Measurements from ENCODE around the gene MYO16.

MYO16 gene

DNA sequence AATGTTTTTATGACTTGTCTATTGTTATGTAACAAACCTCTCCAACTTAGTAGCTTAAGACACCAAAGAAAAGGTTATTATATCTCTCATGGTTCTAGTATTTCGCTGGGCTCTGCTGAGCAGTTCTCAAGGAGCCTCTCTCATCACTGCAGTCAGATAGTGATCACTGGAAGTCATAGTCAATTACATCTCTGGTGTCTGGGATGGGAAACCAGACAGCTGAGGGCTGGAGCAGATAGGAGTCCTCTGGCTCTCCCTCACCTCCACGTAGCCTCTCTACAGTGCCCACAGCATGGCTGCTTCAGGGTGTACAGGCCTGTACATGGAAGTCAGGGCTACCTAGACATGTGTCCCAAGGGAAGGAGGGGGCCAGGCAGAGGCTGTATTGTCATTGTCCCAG is 507.5 kb downstream of the MYO16 start:
- no peak overlapping the region for H3K27ac ChIP-seq (ENCODE audit: low read length)
- H3K27me3 ChIP-seq (ENCODE audit: control insufficient read depth in 1 of 2, insufficient read depth in 2 of 2, low read length in 2 of 2): peaks cover 0 to 14% of the 10 kb centered on the region in 2 donors
- H3K9ac ChIP-seq (ENCODE audit: low read length in 2 of 2): no peak overlapping the region
- H3K4me1 ChIP-seq (ENCODE audit: control insufficient read depth, insufficient read depth, low read length): peaks cover 2% of the 10 kb centered on the region
- H3K4me3 ChIP-seq (ENCODE audit: low read length in 2 of 2): no peak overlapping the region
- H3K9me3 ChIP-seq (ENCODE audit: control insufficient read depth in 2 of 2, low read length in 2 of 2): no peaks in the 10 kb centered on the region
- no peaks in the 10 kb centered on the region for H3K36me3 ChIP-seq (ENCODE audit: control insufficient read depth in 2 of 2, insufficient read depth in 2 of 2, low read length in 2 of 2)

DNA sequence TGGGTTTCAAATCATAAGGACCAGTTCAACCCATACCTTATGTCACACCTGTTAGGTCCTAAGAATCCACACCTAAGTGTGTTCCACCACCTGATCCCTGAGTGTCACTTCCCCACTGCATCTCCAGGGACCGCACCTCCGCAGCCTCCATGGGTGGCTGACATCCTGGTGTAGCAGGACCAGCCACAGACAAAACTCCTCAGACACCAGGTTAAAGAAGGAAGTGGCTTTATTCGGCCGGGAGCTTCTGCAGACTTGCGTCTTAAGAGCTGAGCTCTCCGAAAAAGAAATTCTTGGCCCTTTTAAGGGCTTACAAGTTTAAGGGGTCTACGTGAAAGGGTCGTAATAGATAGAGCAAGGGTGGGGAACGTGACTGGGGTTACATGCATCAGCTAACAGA is 509.9 kb downstream of the MYO16 start:
- H3K9me3 ChIP-seq (ENCODE audit: control insufficient read depth in 2 of 2, low read length in 2 of 2): no peaks in the 10 kb centered on the region

DNA sequence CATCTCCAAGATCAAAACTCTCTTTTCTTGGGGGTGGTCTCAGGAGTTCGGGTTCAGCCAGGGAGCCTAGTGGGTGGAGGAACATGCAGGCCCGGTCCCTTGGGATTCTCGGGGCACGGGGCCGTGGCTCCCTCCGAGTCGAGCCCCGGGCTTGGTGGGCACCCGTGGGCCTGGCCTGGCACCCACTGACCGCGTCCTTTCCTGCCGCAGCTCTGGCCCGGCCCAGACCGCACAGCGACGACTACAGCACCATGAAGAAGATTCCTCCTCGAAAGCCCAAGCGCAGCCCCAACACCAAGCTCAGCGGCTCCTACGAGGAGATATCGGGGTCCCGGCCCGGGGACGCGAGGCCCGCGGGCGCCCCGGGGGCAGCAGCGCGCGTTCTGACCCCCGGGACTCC is 510.6 kb downstream of the MYO16 start:
- Histone ChIP-seq H3K4me1 (ENCODE audit: control insufficient read depth, insufficient read depth, low read length) (no peaks in the 10 kb centered on the region), H3K9me3 (ENCODE audit: control insufficient read depth in 2 of 2, low read length in 2 of 2) (no peaks in the 10 kb centered on the region), H3K4me3 (ENCODE audit: low read length in 2 of 2) (peak overlapping the region in 1 of 2 donors; percentile 52), H3K27me3 (ENCODE audit: control insufficient read depth in 1 of 2, insufficient read depth in 2 of 2, low read length in 2 of 2) (peaks cover 0 to 14% of the 10 kb centered on the region in 2 donors), H3K27ac (ENCODE audit: low read length) (no peak overlapping the region), H3K9ac (ENCODE audit: low read length in 2 of 2) (no peak overlapping the region), H3K36me3 (ENCODE audit: control insufficient read depth in 2 of 2, insufficient read depth in 2 of 2, low read length in 2 of 2) (no peaks in the 10 kb centered on the region)

More for the DNA sequence above, 509.9 kb downstream of the MYO16 start:
- H3K9ac ChIP-seq (ENCODE audit: low read length in 2 of 2): no peak overlapping the region
- H3K27me3 ChIP-seq (ENCODE audit: control insufficient read depth in 1 of 2, insufficient read depth in 2 of 2, low read length in 2 of 2): peaks cover 0 to 14% of the 10 kb centered on the region in 2 donors
- H3K4me3 ChIP-seq (ENCODE audit: low read length in 2 of 2): no peak overlapping the region
- H3K36me3 ChIP-seq (ENCODE audit: control insufficient read depth in 2 of 2, insufficient read depth in 2 of 2, low read length in 2 of 2): no peaks in the 10 kb centered on the region
- no peaks in the 10 kb centered on the region for H3K4me1 ChIP-seq (ENCODE audit: control insufficient read depth, insufficient read depth, low read length)
- no peak overlapping the region for H3K27ac ChIP-seq (ENCODE audit: low read length)

DNA sequence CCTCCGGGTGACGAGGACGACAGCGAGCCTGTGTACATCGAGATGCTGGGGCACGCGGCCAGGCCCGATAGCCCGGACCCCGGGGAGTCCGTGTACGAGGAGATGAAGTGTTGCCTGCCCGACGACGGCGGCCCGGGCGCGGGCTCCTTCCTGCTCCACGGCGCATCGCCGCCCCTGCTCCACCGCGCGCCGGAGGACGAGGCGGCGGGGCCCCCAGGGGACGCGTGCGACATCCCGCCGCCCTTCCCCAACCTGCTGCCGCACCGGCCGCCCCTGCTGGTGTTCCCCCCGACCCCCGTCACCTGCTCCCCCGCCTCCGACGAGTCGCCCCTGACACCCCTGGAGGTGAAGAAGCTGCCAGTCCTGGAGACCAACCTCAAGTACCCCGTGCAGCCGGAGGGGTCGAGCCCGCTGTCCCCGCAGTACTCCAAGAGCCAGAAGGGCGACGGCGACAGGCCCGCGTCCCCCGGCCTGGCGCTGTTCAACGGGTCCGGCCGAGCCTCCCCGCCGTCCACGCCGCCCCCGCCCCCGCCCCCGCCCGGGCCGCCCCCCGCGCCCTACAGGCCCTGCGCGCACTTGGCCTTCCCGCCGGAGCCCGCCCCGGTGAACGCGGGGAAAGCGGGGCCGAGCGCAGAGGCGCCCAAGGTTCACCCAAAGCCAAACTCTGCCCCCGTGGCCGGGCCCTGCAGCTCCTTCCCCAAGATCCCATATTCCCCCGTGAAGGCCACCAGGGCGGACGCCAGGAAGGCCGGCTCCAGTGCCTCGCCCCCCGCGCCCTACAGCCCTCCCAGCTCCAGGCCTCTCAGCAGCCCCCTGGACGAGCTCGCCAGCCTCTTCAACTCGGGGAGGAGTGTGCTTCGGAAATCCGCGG is 511.3 kb downstream of the MYO16 start:
- H3K9ac ChIP-seq (ENCODE audit: low read length in 2 of 2): no peak overlapping the region
- no peaks in the 10 kb centered on the region for H3K9me3 ChIP-seq (ENCODE audit: control insufficient read depth in 2 of 2, low read length in 2 of 2)
- H3K4me3 ChIP-seq (ENCODE audit: low read length in 2 of 2): peak overlapping the region; percentile 11 to 52
- H3K27me3 ChIP-seq (ENCODE audit: control insufficient read depth in 1 of 2, insufficient read depth in 2 of 2, low read length in 2 of 2): peaks cover 0 to 14% of the 10 kb centered on the region in 2 donors
- H3K27ac ChIP-seq (ENCODE audit: low read length): no peak overlapping the region
- H3K4me1 ChIP-seq (ENCODE audit: control insufficient read depth, insufficient read depth, low read length): no peaks in the 10 kb centered on the region
- no peaks in the 10 kb centered on the region for H3K36me3 ChIP-seq (ENCODE audit: control insufficient read depth in 2 of 2, insufficient read depth in 2 of 2, low read length in 2 of 2)

DNA sequence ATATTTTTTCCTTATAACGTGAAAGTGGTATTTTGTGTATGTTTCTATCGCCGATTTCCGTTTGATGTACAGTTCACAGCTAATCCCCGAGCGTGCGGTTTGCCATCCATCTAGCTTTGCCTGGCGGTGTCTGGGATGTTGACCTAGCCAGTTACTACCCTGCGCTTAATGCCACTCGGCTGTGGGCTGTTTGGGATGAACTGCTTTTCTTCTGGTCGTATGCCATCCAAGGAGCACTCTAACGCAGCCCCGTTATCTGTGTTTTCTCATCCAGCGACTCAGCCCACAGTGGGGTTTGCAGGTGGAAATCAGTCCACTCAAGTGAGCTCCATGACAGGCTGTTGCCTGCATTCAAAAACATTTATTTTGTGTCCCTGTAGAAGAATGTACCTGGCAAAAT is 512.3 kb downstream of the MYO16 start:
- Histone ChIP-seq H3K4me3 (ENCODE audit: low read length in 2 of 2) (no peak overlapping the region), H3K27me3 (ENCODE audit: control insufficient read depth in 1 of 2, insufficient read depth in 2 of 2, low read length in 2 of 2) (peaks cover 0 to 14% of the 10 kb centered on the region in 2 donors), H3K9me3 (ENCODE audit: control insufficient read depth in 2 of 2, low read length in 2 of 2) (no peaks in the 10 kb centered on the region), H3K27ac (ENCODE audit: low read length) (no peak overlapping the region), H3K36me3 (ENCODE audit: control insufficient read depth in 2 of 2, insufficient read depth in 2 of 2, low read length in 2 of 2) (no peaks in the 10 kb centered on the region), H3K4me1 (ENCODE audit: control insufficient read depth, insufficient read depth, low read length) (no peaks in the 10 kb centered on the region), H3K9ac (ENCODE audit: low read length in 2 of 2) (no peak overlapping the region)

DNA sequence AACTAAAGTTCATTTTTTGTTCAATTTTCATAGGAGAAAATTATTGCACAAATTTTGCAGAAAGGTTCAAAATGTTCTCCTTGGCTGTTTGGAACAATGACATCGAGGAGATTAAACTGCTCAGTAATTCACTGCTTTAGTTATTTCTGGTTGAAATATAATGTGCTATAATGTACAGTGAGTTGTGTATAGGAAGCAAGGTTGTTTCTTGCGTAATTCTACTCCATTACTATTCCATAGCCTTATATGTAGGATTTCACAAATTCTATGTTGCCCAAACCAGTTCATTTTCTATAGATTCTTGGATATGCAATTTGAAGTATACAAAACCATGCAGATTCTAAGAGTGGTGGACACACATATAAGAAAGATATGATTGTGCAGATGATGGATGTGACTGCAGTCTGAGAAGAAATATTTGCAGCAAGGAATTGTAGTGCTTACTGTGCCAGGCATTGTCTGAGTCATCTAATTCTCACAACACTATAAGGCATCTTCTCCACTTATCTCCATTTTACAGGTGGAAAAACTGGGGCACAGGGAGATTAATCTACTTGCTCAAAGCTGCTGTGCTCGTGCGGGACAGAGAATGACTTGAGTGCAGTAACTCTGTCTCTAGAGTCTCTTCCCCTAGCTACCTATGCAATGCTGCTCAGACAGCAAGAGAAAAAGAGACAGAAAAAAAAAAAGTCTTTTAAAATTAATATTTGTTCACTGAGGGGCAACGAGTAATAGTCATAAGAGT is 515.5 kb downstream of the MYO16 start:
- H3K9ac ChIP-seq (ENCODE audit: low read length in 2 of 2): no peak overlapping the region
- H3K4me1 ChIP-seq (ENCODE audit: control insufficient read depth, insufficient read depth, low read length): peaks cover 7% of the 10 kb centered on the region
- no peak overlapping the region for H3K4me3 ChIP-seq (ENCODE audit: low read length in 2 of 2)
- no peaks in the 10 kb centered on the region for H3K9me3 ChIP-seq (ENCODE audit: control insufficient read depth in 2 of 2, low read length in 2 of 2)
- H3K27me3 ChIP-seq (ENCODE audit: control insufficient read depth in 1 of 2, insufficient read depth in 2 of 2, low read length in 2 of 2): peaks cover 0 to 13% of the 10 kb centered on the region in 2 donors
- H3K27ac ChIP-seq (ENCODE audit: low read length): no peak overlapping the region
- H3K36me3 ChIP-seq (ENCODE audit: control insufficient read depth in 2 of 2, insufficient read depth in 2 of 2, low read length in 2 of 2): no peaks in the 10 kb centered on the region

DNA sequence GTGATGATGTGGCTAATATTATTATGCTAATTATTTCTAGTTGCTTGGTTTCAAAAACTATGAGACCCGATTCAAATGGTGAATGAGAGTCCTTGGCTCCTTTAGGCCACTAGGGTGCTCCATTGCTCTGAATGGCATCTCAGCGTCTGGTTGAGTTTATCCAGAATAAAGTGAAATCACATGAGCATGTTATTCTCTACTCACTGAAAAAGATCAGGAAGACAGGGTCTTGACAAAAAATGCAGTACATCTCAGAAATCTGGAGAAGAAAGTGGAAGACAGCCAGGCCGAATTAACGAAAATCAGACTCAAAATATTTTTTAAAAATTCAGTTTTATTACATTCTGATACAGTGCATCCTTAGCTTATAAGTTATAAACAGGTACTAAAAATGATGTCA is 516.2 kb downstream of the MYO16 start:
- Histone ChIP-seq H3K9me3 (ENCODE audit: control insufficient read depth in 2 of 2, low read length in 2 of 2) (no peaks in the 10 kb centered on the region), H3K9ac (ENCODE audit: low read length in 2 of 2) (no peak overlapping the region), H3K36me3 (ENCODE audit: control insufficient read depth in 2 of 2, insufficient read depth in 2 of 2, low read length in 2 of 2) (no peaks in the 10 kb centered on the region), H3K4me1 (ENCODE audit: control insufficient read depth, insufficient read depth, low read length) (peaks cover 7% of the 10 kb centered on the region), H3K27me3 (ENCODE audit: control insufficient read depth in 1 of 2, insufficient read depth in 2 of 2, low read length in 2 of 2) (peaks cover 0 to 5% of the 10 kb centered on the region in 2 donors), H3K4me3 (ENCODE audit: low read length in 2 of 2) (no peak overlapping the region), H3K27ac (ENCODE audit: low read length) (no peak overlapping the region)

DNA sequence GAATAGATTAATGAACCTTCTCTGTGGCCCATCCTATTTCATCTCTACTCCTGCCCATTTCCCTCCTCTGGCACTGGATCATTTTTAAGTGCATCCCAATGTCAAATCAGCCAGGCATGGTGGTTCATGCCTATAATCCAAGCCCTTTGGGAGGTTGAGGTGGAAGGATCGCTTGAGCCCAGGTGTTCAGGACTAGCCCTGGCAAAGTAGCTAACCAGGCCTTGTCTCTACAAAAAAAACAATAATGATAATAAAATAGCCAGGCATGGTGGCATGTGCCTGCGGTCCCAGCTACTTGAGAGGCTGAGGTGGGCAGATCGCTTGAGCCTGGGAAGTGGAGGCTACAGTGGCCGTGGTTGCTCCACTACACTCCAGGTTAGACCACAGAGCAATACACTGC is 517.0 kb downstream of the MYO16 start:
- H3K9me3 ChIP-seq (ENCODE audit: control insufficient read depth in 2 of 2, low read length in 2 of 2): no peaks in the 10 kb centered on the region
- H3K36me3 ChIP-seq (ENCODE audit: control insufficient read depth in 2 of 2, insufficient read depth in 2 of 2, low read length in 2 of 2): no peaks in the 10 kb centered on the region
- peaks cover 0 to under 1% of the 10 kb centered on the region in 2 donors for H3K27me3 ChIP-seq (ENCODE audit: control insufficient read depth in 1 of 2, insufficient read depth in 2 of 2, low read length in 2 of 2)
- no peak overlapping the region for H3K9ac ChIP-seq (ENCODE audit: low read length in 2 of 2)
- H3K4me3 ChIP-seq (ENCODE audit: low read length in 2 of 2): no peak overlapping the region
- H3K4me1 ChIP-seq (ENCODE audit: control insufficient read depth, insufficient read depth, low read length): peaks cover 7% of the 10 kb centered on the region
- H3K27ac ChIP-seq (ENCODE audit: low read length): no peak overlapping the region

DNA sequence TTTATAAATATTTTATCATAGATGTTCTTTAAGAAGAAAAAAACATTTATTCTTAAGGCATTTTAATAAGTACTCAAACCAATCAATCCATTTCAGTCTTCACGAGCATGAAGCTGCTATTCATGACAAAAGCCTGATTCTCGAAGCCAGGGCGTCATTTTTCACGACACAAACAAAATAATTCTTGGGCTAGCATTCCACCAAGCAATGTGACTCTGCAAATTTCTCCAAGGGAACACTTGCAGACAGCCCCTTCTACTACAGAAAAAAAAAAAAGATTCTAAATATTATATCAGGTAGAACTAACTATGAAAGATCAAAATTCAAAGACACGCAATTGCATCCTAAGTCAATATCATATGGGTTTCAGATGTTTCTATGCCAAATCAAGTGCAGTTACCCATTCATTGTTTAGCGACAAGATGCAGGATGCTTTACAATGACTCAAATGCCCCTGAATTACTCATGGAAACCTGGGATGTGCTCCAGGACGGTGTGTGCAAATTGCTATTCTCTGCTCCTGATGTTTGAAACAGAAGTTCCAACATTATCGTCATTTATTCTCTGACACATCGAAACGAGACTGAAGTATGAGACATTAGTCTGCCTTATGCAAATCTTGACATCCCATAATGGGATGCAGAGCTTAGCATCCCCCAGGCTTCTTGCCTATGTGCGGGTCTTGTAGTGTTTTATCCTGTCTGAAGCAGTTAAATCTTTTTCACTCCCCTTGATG is 517.7 kb downstream of the MYO16 start:
- Histone ChIP-seq H3K9me3 (ENCODE audit: control insufficient read depth in 2 of 2, low read length in 2 of 2) (no peaks in the 10 kb centered on the region), H3K4me3 (ENCODE audit: low read length in 2 of 2) (no peak overlapping the region), H3K9ac (ENCODE audit: low read length in 2 of 2) (no peak overlapping the region), H3K27me3 (ENCODE audit: control insufficient read depth in 1 of 2, insufficient read depth in 2 of 2, low read length in 2 of 2) (no peaks in the 10 kb centered on the region), H3K27ac (ENCODE audit: low read length) (peak overlapping the region; percentile 6), H3K4me1 (ENCODE audit: control insufficient read depth, insufficient read depth, low read length) (peaks cover 7% of the 10 kb centered on the region), H3K36me3 (ENCODE audit: control insufficient read depth in 2 of 2, insufficient read depth in 2 of 2, low read length in 2 of 2) (no peaks in the 10 kb centered on the region)

DNA sequence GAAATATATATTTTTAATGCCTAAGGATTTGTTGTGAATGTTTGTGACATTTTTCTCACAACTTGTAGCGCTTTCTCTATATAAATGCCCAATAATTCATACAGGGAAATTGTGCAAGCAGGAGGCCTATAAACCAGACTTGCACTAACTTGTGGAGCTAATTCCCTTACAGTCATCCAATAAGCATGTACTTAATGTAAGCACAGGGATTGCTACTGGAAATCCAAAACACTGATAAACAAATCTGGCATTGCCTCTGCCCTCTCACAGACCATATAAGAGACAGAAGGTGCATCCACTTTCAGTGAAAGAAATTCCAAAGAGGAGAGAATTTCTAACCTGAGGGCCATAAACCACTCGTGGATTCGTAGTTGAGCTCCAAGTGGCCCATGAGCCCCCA is 518.8 kb downstream of the MYO16 start:
- no peak overlapping the region for H3K4me3 ChIP-seq (ENCODE audit: low read length in 2 of 2)
- no peaks in the 10 kb centered on the region for H3K9me3 ChIP-seq (ENCODE audit: control insufficient read depth in 2 of 2, low read length in 2 of 2)

More for the DNA sequence above, 518.8 kb downstream of the MYO16 start:
- Histone ChIP-seq H3K4me1 (ENCODE audit: control insufficient read depth, insufficient read depth, low read length) (peaks cover 7% of the 10 kb centered on the region), H3K9ac (ENCODE audit: low read length in 2 of 2) (no peak overlapping the region), H3K36me3 (ENCODE audit: control insufficient read depth in 2 of 2, insufficient read depth in 2 of 2, low read length in 2 of 2) (no peaks in the 10 kb centered on the region), H3K27me3 (ENCODE audit: control insufficient read depth in 1 of 2, insufficient read depth in 2 of 2, low read length in 2 of 2) (no peaks in the 10 kb centered on the region), H3K27ac (ENCODE audit: low read length) (no peak overlapping the region)
